Stimulated activated CD4-positive, alpha-beta T cell treated with anti-CD3 and anti-CD28 coated beads, TNF-alpha, amount 100 ng/mL, for 1 hour (primary cell): ENCODE results near the gene DPF3.

ENCODE experiments used
- DNase-seq, 3 donors: peaks; one replicate each; pipeline ENCODE4 v3.0.0-alpha.2; 2020; ENCODE audit warnings: low read depth in 3 of 3, low spot score in 1 of 3

Gene DPF3

DNA sequence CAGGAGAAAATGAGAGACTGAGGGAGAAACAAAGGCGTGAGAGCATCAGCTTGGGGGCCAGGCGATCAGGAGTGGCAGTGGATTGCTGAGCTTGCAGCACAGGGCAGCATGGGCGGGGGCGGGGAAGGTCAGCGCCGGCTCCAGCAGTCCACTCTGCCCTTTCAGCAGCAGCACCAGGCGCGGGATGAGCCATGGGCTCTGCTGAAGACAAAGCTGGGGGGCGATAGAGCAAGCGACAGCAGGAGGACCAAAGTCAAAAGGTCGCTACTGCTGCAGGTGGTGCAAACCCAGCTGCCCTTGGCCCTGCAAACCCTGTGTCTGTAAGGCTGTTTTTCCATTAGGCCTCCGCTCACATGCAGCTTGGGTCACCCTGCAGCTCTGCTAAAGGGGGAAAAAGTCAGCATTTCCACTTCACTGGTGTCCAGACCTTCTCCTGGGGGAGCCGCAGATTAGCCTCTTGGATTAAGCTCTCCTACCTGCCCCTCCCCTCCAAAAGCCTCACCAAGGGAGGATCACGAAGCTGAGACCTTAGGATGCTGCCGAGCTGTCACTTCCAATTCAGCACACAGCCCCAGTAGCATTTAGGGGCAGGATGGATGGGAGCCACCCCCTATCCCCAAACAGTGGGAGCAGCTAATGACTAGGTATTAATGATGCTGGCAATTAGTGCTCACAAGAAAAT, 204.8 kb downstream of the DPF3 start:
- DNase-seq: no peak

- DNase-seq: no peak
These were observed 207.1 kb downstream of the DPF3 start for GRCh38 chr14:72686832-72687231.

GRCh38 chr14:72686101-72686500, 207.8 kb downstream of the DPF3 start:
- no peak for DNase-seq

- no peak for DNase-seq
These were observed 208.4 kb downstream of the DPF3 start for GRCh38 chr14:72685456-72685855.

GRCh38 chr14:72683787-72684186, 210.1 kb downstream of the DPF3 start:
- no peak for DNase-seq

DNA sequence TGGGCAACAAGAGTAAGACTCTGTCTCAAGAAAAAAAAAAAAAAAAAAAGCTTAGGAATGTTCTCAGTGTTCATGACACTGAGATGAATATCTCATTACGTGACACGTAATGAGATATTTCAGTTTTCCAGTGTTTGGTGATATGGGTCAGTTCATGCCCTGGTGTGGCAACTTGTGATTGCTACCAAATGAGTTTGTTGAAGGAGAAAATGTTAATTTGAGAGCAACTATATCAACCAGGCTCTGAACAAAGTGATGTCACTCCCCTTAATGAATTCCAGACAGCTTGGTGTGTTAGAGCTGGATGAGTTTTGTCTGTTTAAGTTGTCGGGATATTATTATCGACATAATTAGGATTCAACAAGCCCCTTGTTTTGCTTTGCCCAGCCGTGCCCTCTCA, 211.7 kb downstream of the DPF3 start:
- DNase-seq: no peak

DNA sequence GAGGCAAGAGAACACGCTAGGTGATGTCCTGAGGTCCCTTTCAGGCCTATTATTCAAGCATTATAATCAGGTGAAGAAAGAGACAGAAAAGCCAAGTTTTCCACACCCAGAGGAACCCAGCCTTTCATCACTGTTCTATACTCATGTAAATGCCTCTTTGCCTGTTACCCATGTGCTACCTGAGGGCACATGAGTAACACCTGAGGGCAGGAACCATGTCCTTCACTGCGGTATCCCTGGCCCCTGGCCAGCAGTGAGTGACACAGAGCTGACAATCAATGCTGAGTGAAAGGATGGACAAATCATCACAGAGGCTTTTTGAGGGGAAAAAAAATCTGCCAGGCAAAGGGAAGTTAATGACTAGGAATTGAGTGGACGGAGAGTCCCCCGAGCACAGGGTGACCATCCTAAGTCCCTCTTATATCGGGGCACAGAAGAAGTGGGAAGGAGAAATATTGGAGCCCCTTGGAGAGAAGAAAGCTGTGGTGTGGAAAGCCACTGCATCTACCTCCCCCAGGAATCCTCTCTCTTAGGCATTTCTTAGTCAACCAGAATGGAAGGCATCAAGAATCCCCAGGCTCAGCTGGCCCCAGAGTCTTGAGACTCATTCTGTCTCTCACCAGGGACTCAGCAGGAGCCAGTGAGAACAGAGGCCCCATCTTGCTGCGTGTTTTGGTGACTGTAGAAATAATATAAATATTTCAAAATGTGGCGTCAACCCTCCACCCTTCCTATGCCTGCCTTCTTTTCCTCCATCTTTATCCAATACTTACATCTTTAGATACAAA, 212.9 kb downstream of the DPF3 start:
- DNase-seq: no peak

- DNase-seq: no peak
These were observed 214.3 kb downstream of the DPF3 start for GRCh38 chr14:72679536-72680151.

- no peak for DNase-seq
These were observed 214.8 kb downstream of the DPF3 start for GRCh38 chr14:72679141-72679535.

GRCh38 chr14:72678356-72678755, 215.5 kb downstream of the DPF3 start:
- no peak for DNase-seq

GRCh38 chr14:72677664-72678063, 216.2 kb downstream of the DPF3 start:
- no peak for DNase-seq

- DNase-seq: no peak
These were observed 218.8 kb downstream of the DPF3 start for GRCh38 chr14:72675126-72675525.

GRCh38 chr14:72673179-72673578, 220.7 kb downstream of the DPF3 start:
- no peak for DNase-seq

- DNase-seq: no peak
These were observed 227.3 kb downstream of the DPF3 start for GRCh38 chr14:72666610-72667009.

GRCh38 chr14:72665259-72665658, 228.6 kb downstream of the DPF3 start:
- no peak for DNase-seq

GRCh38 chr14:72664651-72665050, 229.2 kb downstream of the DPF3 start:
- DNase-seq: no peak

DNA sequence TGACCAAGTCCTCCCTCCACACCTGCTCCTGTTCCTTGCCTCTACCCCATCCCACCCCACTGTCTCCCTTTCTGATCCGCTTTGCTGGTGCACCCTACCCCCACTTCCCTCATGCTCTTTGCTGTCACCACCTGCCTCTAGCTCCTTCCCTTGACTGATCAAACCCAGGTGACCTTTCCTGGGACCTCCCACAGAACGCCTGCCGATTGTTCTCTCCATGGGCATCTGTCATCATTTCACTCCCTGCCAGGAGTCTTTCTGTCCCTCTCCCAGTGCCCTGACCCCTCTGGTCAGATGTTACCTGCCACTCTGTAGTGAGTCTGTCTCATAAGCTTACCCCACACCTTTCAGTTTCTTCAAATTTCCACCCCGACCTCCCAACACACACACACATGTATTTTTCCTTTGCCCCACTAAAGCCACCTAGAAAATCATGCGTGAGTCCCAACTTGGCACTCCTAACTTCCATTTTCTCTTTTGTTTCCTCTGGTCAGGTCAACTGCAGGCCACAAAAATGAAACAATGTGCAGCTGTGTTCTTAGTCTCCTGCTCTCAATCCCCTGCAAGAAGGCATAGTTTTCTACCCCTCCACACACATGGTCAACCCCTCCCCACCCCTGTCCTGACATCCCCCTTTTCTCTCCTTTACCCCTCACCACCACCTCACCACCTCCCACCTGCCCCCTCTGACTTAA, 229.8 kb downstream of the DPF3 start:
- no peak for DNase-seq

DNA sequence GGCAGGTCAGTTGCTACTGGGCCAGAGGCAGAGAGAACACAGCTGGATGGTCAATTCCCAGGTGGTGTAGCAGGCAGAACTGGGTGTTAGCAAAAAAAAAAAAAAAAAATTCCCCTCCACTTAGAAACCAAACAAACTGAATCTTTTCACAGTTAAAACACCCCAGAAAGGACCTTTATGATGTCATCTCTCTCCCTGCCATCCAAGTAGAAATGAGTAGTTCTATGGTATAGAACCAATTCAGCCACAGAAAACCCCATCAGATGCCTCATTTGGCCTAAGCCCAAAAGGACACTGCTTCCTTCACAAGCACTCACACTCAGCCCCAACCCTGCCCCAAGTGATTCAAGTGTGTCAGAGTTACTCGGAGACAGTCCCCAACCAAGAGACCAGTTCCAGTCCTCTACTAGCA, 230.8 kb downstream of the DPF3 start:
- DNase-seq: no peak

DNA sequence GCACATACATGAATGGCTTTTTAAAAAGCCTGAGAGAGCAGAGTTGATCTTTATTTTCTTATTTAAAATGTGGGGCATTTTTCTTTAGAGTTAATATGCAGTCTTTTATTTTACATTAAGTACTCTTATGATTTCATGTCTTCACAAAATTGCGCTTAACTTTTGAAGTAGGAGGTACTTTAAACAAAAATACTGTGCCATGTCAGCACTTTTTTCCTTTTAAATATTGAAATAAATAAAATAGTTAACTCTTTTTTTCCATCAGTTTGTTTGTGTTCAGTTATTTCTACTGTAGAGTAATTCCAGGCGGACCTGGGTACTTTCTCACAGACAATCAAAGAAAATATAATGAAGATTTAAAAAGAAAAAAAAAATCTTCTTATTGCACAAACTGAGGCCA, 231.7 kb downstream of the DPF3 start:
- no peak for DNase-seq

- DNase-seq: no peak
These were observed 236.5 kb downstream of the DPF3 start for GRCh38 chr14:72657214-72657921.

DNA sequence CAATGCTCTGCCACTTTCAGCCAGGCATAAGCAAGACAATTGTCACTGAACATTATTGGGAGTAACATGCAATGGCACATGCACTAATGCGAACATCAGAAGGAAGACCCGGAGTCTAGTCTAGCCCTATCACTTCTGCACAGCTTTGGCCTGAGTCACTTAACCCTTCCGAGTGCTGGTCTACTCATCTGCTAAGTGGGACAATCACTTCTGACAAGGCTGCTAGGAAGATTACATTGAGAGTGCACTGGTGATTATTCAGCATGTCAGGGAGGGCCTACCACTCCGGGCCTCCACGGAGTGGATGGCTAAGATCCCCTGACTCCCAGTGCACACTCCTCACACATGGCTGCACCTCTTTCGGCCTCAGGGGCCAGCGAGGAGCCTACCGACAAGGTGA, 240.9 kb downstream of the DPF3 start:
- no peak for DNase-seq
